Measurements from ENCODE around the gene HEY2.
"Not testable (repeated sequence)": the region's sequence is repeated elsewhere in the genome, so short reads cannot be mapped to it uniquely, and the experiment has no call there.

Gene HEY2

DNA sequence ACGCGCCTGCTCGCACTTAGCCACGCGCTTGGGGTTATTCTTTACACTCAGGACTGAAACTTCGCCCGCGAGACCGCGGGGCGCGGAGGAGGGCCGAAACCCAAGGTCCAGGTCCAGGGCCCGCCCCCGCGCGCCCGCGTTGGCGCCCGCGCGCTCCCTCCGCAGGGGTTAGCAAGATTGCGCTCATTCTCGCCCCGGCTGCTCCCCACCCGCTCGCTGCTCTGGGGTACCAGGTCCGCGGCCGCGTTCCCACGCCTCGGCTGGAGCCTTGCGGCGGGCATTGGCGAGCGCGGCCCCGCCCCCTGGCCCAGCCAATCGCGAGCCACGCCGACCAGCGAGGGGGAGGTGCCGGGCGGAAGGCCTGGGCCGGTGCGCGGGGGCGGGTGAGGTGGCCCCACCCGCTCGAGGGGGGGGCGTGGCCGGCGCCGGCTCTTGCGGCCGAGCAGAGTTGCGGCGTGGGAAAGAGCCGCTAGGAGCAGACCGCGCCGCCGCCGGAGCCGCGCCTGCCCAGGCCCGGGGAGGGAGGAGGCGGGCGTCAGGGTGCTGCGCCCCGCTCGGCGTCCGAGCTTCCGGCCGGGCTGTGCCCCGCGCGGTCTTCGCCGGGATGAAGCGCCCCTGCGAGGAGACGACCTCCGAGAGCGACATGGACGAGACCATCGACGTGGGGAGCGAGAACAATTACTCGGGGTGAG lies at the start of gene HEY2:
Gene HEY2, plus strand, starts transcription at position 460 of the 692 bp plus-strand sequence. Its CDS starts 145 bp downstream, at position 605.
- peak; percentile 73 for DNase-seq (ENCODE audit: low read depth)

DNA sequence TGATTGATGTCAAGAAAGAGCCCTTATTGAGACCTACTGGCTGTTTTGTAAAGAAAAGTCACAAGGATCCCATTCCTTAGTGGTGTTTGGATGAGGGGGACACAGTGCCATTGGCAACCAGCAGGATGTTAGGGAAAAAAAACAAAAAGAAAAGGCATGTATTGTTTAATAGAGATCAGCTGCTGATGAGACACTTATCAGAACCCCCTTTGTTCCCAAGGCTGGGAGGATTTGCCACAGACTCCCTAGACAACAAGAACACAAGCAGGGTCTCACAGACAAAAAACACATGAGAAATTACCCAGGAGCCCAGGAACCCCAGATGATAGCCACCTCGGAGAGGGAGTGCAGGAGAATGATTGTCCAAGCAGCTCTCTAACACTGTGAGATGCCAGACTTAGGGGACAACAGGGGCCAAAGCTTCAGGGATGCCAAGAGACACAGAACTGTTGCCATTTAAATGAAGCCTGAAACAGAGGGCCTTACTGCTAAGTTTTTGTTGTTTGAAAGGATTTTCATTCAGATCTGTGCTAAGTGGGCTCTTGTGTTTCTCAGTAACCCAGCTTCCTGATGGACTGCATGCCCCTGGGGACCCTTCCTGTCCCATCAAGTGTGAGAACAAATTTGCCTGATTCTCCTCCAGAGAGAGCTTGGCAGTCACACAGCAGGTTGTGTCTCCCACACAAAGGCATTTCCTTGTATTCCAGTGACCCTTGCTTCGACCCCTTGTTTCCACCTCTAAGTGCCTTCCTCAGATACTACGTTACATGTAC lies 48.7 kb upstream of the HEY2 start:
- no peak for DNase-seq (ENCODE audit: low read depth)

DNA sequence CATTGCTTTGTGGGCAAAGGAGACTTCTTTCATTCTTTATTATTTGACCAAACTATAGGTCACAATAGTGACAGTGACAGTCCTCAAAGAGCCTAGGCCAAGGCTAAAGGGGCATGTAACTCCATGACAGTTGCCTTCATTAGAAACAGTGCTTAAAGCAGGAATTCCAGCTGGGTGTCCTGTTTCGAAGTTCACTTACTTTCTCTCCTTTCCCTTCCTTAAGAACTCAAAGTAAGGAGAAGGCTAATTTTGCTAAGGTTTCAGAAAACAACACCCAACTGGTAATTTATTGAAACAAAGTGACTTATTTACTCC lies 48.1 kb upstream of the HEY2 start:
- DNase-seq (ENCODE audit: low read depth): no peak

DNA sequence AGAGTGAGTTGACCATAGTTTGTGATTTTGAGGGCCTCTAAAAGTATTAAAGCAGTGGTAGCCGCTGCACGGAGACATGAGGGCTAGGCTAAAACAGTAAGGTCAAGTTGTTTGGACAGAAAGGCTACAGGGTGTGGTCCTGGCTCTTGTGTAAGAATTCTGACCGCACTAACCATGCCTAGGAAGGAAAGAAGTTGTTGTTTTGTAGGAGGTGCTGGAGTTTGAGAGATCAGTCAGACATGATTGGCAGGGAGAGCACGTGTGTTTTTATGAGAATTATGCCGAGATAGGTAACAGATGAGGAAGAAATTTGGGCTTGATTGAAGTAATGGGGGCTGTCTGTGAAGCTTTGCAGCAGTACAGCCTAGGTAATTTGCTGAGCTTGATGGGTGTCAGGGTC lies 45.5 kb upstream of the HEY2 start:
- not testable (repeated sequence) for DNase-seq (ENCODE audit: low read depth)

DNA sequence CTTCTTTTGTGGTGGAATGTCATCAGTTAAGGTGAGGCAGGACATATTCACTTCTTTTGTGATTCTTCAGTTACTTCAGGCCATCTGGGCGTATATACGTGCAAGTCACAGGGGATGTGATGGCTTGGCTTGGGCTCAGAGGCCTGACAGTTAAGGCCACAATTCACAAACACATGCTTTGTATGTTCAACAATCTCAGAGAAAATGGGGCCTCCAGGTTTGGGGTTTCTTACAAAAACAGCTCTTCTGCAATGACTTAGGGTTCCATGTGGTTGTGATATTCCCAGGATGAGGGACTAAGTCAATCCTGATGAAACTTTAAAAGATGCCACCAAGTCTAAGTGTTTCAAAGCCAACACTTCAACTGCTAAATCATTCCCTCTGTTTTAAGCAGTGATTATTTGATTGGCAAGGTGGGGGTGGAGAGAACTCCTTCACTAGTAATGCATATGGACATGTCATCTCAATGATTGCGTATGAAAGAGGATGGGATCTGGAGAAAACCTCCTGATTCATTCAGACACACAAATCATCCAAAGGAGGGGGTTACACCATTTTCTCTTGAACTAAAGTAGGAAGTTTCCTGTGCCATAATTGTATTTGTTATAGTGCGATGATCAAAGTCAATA lies 41.7 kb upstream of the HEY2 start:
- no peak for DNase-seq (ENCODE audit: low read depth)

DNA sequence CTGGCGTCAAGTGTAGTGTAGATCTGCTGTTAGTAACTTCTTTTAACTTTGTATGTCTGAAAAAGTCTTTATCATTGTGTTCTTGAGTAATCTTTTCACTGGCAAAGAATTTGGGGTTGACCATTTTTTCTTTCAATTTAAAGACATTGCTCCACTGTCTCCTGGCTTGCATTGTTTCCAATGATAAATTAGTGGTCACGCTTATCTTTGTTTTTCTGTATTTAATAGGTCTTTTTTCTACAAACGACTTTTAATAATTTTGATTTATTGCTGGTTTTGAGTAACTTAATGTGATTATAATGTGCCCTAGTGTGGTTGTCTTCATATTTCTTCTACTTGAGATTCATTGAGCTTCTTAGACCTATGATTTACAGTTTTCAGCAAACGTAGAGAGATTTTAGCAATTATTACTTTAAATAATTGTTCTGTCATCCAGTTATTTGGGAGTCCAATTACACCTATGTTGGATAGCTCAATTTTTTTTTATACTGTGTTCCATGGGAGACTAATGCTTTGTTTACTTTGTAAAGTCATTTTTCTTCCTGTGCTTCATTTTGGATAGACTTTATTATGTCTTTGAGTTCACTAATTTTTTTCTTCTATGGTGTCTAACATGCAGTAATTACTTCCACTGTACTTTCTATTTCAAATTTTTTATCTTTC lies 38.3 kb upstream of the HEY2 start:
- DNase-seq (ENCODE audit: low read depth): no peak

DNA sequence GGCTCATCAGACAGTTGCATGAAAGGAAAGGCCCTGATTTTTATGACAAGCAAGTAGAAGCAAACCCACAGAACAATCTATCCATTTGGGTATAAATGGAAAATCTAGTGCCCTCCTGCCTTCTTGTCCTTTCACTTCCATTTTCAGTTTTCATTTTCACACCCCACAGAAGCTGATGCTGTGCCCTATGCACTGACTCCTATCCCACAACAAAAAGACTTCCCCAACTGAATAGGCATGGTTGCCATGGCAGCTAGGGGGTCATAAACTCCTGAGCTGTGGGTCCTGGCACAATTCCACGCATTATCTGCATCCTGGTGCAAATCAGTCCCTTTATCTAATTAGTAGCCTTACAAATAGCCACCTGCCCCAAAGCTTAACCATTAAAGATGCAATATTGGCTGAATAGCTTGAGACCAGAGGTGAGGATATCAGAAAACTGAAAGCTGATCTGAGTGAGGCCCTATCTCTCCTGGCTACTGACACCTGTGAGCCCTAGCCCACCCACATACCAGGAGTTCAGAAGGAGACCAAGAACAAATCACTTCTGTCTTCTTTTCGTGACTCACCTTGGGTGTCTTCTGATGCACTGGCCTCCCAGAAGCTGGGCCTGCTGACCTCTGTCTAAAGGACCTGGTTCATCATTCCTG lies 34.9 kb upstream of the HEY2 start:
- no peak for DNase-seq (ENCODE audit: low read depth)

DNA sequence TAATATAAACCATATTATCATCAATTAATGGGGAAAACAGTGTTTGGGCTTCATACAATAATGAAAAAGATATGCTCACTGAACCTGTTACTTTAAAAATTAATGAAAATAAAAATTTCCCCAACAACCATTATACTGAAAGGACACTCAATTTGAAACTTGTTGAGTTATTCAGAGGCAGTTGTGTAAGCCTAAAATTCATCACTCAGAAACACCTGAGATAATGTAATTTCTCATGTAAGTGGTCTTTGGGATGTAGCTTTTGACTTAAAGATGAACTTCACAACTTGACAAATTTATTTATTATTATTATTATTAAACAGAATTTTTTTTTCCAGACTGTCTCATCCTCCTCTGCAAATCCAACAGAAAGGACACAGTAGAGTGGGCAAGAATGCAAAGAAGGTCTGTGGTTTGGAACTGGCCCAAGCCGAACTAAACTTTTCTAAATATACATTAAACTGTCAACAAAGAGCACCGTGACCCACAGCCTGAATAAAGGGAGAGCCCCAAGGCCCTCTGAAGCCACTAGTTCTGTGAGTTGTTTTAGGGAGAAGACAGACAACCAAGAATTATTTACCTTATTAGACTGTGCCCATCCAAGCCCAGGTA lies 32.2 kb upstream of the HEY2 start:
- DNase-seq (ENCODE audit: low read depth): no peak

DNA sequence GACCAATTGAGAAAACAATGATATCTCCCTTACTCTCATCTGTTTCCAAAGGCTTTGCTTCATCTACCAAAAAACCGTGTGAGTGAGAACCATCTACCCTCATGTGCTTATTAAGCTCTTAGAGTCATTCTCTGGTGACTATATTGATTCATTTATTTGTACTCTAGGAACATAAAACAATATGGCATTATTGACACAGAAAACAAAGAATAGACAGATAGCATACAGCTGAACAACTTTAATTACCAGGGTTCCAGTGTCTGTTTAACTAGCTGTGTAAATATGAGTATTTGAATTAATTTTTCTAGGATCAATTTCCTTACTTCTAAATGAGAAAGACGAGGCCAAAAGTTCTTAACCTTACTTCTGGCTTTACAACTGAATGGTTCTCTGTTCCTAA lies 31.3 kb upstream of the HEY2 start:
- no peak for DNase-seq (ENCODE audit: low read depth)

DNA sequence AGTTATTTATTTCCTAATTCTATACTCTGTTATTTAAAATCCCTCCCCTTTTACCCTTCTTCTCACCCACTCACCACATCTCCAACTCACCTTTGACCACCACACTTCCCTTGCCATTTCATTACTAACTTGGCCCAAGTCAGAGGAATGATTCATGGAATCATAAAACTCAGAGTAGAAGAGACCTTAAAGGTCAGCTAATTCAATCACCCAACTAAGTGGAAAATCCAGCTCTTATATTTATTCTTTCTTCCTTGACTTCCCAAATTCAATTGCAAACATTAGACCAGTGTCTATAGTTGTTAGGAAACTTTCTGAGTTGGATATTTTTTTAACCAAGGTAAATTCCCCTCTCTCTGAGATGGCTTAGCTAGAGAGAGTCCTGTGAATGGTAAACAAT lies 26.5 kb upstream of the HEY2 start:
- DNase-seq (ENCODE audit: low read depth): no peak

DNA sequence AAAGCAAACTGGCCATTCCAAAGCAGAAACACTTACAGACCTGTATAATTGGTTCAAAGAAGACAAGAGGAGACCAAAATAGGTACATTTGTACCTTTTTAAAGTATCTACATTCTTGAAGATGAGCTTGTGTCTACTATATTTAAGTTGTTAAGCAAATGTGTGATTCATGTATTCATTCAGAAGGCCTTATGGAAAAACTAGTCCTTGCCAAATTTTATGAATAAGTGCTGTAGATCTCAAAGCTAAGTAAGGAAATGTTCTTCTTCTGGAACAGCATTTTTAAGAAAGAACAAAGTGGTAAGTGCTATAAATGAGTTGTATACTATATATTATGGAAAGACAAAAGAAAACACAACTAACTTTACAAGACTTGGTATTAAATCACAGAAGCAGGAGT lies 22.2 kb upstream of the HEY2 start:
- no peak for DNase-seq (ENCODE audit: low read depth)

DNA sequence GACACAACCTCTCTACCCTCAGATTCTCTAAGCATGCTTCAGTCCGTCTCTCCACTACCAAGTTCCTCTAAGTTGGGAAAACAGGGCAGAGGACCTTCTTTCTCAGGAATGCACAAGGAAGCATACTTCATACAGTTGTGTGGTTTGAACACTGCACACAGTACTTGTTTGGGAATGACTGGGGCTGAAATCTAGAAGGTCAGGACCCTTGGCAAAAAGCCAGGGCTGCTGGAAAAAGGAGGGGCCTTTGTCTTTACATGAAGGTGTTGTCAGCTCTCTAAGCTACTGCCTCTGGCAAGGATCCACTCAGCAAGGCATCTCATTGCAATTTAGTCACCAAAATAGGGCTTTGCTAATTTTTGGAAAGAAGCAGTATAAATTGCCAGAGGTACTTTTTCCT lies 20.7 kb upstream of the HEY2 start:
- DNase-seq (ENCODE audit: low read depth): no peak

DNA sequence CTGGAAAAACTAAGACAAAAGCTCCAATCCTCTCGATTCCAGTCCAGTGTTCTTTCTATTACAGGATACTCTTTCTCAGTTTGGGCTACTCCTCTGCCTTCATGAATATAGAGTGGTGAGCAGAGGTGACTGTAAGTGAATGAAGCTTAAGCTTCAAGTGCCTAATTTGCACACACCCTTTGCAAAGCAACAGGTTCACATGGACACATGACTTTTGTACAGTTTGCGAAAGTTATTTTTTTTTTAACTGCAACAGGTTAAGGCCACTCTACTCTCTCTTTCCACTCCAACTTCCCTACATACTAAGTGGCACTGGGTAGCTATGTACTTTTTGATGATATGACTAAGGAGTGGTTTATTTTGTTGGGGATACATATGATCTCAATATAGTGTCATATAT lies 19.4 kb upstream of the HEY2 start:
- no peak for DNase-seq (ENCODE audit: low read depth)

DNA sequence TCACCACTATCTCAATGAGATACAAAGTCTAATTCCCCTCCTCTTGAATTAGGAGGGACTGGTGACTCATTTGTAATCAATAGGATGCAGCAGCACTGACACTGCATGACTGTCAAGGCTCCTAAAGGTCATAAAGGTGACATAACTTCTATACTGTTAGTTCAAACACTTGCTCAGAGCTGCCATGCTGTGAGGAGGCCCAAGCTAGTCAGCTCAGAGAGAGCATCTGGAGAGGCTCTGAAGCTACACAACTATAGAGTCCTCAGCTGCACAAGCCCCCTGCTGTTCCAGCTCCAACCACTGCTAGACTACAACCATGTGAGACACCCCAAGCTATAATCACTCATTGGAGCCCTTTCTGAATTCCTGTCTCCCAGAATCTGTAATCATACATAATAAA lies 17.0 kb upstream of the HEY2 start:
- no peak for DNase-seq (ENCODE audit: low read depth)

DNA sequence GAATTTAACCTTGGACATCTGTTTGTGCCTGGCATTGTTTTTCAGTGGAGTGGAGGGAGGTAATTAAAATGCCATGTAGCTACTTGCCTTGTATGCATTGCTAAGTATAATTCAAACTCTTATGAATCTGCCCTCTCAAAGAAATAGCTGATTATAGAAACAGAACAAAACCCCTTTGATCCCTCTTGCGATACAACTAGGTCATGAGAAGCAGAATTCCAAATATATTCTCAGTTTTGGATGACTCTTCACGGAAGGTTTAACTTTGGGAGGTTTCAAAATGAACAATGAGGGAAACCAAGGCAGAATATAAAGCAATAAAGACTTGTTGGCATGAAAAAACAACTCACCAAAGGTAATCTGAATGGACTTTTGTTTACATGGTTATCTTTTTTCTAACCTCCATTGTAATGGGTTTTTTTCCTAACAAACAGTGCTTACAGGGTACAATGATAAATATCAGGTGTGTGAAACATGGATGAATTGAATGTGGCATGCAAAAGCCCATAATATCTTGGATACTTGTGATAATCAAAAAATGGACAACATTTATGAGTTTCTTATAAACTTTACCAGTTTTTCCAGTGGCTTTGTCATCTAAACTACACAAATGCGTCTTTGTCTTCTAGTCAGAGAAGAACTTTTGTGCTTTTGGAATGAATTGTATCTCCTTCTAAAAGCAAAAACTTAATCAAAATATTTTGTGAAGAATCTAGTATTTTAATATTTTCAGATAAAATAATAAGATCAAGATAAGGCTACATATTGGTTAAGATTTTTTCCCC lies 15.7 kb upstream of the HEY2 start:
- no peak for DNase-seq (ENCODE audit: low read depth)

DNA sequence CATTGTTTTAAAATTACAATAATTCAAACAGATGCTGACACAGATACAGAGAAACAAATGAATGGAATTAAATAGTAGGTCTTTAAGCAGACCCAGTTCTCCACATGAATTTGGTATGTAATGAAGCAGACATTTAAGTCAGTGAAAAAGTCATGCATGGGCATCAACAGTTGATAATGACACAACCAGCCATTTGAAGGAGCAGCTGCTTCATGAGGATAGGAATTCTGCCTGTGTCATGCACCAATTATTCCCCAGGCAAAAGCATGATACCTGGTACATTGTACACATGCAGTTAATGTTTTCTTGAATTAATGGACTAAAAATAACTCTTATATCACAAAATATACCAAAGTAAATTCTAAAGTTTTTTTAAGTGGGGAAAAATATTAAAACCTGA lies 11.2 kb upstream of the HEY2 start:
- no peak for DNase-seq (ENCODE audit: low read depth)

DNA sequence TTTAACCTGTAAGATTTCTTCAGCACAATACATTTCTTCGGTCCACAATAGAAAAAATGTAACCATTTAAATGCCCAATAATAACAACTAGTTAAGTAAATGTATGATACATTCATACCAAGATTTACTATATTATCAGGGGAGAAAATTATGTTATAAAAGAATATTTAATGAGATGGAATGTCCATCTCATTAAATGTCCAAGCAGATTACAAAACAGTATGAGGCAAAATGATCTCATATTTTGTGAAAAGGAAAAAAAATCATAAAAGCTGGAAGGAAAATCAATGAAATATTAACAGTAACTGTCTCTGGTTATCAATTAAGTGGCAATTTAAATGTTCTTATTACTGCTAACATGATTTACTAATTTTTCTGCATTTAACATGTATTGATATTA lies 10.1 kb upstream of the HEY2 start:
- no peak for DNase-seq (ENCODE audit: low read depth)

DNA sequence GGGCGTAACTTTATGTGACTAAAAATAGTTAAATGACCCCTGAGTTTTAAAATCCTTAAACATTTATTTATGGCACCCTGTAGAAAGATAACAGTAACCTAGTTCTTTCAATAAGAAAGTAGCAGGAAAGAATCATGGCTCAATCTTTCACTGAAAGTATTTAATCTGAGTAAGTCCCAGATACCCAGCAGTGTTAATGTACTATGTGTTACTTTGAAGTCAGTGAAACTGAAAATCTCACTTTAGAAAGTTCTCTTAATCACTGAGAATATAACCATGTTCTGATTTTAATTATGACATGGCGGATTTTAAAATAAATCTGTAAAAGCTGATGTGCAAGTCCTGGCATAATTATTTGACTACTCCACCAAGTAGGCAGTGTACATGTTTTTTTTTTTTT lies 8.1 kb upstream of the HEY2 start:
- DNase-seq (ENCODE audit: low read depth): no peak

DNA sequence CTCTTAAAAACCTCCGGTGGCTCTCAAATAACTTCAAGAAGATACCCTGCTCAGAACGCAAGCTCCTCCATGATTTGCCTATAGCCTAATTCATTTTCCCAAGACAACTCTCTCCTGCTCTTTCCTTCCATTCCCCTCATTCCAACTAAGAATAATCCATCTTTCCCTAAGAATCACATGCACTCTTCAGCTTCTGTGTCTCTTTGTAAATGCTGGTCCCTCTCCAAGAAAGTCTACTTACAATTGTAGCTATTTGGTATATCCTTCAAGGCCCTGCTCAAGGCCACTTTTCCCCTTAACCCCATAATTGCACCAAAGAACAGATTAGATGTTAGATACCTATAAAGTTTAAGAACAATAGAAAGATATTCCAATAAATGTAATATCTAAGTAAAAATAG lies 7.4 kb upstream of the HEY2 start:
- DNase-seq (ENCODE audit: low read depth): no peak

DNA sequence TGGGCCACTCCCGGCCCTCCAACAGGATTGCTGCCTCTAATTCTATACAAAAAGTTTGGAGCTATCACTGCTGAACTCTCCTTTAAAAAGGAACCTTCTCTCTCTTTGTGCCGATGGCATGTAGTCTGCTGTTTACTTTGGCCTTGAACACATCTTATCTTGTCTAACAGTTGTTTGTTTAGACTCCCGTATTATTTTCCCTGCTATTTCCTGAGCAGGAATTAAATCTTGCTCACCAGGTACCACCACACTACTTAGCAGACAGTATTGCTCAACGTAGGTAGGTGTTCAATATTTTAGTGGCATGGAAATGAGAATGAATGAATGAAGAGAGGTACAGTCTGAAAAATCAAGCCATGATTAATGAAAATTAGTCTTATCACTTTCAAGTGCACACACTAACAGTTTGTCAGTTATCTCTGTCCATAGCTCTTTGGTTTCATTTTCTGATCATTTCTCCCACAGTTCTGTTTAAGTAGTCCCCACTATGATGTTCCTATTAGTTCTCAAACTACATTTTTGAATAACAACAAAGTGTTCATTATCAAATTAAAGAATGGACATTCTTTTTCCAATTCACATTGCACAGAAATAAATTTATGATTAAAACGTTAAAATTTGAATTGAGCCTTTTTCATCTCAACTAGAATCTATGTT lies 6.8 kb upstream of the HEY2 start:
- DNase-seq (ENCODE audit: low read depth): no peak

DNA sequence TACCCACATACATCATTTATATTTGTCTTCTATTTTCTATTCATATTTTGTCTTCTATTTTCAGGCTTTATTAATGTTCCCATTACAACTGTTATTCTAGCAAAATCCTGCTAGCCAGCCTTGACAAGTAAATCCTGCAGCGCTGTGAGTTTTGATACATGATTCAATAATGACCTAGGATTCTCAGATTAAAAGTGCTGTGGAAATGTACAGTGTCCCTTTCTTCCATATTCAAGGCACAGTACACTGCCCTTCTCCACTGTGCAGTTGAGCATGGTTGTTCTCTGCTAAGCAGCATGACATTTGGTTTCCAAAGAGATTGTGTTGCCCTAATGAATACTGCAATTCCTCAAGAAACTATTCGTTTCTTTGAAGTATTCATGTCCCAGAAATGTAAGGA lies 5.8 kb upstream of the HEY2 start:
- no peak for DNase-seq (ENCODE audit: low read depth)
